ENCODE measurements around the gene SORBS1. TPM values are rescaled to one million over a fixed set of nuclear protein-coding genes. Genes with fewer than 3 reads are reported as not detected.

Gene SORBS1
- total RNA-seq, 1 experiment from 2014 or later = 4.1 TPM

GRCh38 chr10:95558593-95559320 is 2.4 kb downstream of the SORBS1 start:
- Histone ChIP-seq H3F3A (ENCODE audit: low read length, unreplicated experiment) (no peaks in the 10 kb centered on the region), H2AFZ (ENCODE audit: low read length) (no peak overlapping the region), H3K4me1 (ENCODE audit: insufficient read depth, low read length) (no peaks in the 10 kb centered on the region), H3K4me2 (ENCODE audit: low read length) (no peak overlapping the region), H3K4me3 (ENCODE audit: low read length) (no peak overlapping the region), H3K9ac (ENCODE audit: low read length) (no peak overlapping the region), H3K27me3 (ENCODE audit: low read length) (no peaks in the 10 kb centered on the region), H3K9me2 (replicated peaks; ENCODE audit: low read length) (no peaks in the 10 kb centered on the region), H4K20me1 (ENCODE audit: low read length) (no peaks in the 10 kb centered on the region), H3K36me3 (ENCODE audit: low read depth, low read length) (no peaks in the 10 kb centered on the region), H3K27ac (ENCODE audit: low read length) (no peak overlapping the region), H3K79me2 (ENCODE audit: low read length) (no peaks in the 10 kb centered on the region), H3K9me3 (ENCODE audit: low read length) (no peaks in the 10 kb centered on the region)
- DNase-seq (no peak), ATAC-seq (no peak)
- no TSS peak for BruUV-seq (replicated peaks)
- TF ChIP-seq EZH2 (IDR thresholded peaks at IDR 0.05; ENCODE audit: low read length, unreplicated experiment) (no peak), EZH2phosphoT487 (IDR thresholded peaks at IDR 0.05; ENCODE audit: borderline replicate concordance, low read length) (no peak)
- TF ChIP-seq, protein P1, sequence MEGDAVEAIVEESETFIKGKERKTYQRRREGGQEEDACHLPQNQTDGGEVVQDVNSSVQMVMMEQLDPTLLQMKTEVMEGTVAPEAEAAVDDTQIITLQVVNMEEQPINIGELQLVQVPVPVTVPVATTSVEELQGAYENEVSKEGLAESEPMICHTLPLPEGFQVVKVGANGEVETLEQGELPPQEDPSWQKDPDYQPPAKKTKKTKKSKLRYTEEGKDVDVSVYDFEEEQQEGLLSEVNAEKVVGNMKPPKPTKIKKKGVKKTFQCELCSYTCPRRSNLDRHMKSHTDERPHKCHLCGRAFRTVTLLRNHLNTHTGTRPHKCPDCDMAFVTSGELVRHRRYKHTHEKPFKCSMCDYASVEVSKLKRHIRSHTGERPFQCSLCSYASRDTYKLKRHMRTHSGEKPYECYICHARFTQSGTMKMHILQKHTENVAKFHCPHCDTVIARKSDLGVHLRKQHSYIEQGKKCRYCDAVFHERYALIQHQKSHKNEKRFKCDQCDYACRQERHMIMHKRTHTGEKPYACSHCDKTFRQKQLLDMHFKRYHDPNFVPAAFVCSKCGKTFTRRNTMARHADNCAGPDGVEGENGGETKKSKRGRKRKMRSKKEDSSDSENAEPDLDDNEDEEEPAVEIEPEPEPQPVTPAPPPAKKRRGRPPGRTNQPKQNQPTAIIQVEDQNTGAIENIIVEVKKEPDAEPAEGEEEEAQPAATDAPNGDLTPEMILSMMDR (conservative IDR thresholded peaks at IDR 0.05; ENCODE audit: low read depth, low read length) = no peak
- CTCF ChIA-PET = no interaction called here
- intact Hi-C loops (cut with micrococcal nuclease) = no loop called here
- POLR2A ChIA-PET (ENCODE audit: unreplicated experiment) = no interaction called here

GRCh38 chr10:95556994-95557767 is 4.0 kb downstream of the SORBS1 start:
- no peak overlapping the region for H3K4me3 ChIP-seq (ENCODE audit: low read length)
- ATAC-seq (no peak), DNase-seq (no peak)
- ChIA-PET POLR2A (ENCODE audit: unreplicated experiment) (interaction anchor here (0.7 kb wide), 1 partner anchor 43 kb away, joined by 4 read pairs; no protein-coding TSS in a partner anchor), CTCF (no interaction called here)
- H3K9ac ChIP-seq (ENCODE audit: low read length) = no peak overlapping the region
- no peak overlapping the region for H3K27ac ChIP-seq (ENCODE audit: low read length)
- H3F3A ChIP-seq (ENCODE audit: low read length, unreplicated experiment) = no peaks in the 10 kb centered on the region
- H3K27me3 ChIP-seq (ENCODE audit: low read length) = no peaks in the 10 kb centered on the region
- intact Hi-C loops (cut with micrococcal nuclease) = no loop called here
- TF ChIP-seq, protein P1 (conservative IDR thresholded peaks at IDR 0.05; ENCODE audit: low read depth, low read length) = no peak
- no peak for TF ChIP-seq EZH2 (IDR thresholded peaks at IDR 0.05; ENCODE audit: low read length, unreplicated experiment)
- TF ChIP-seq EZH2phosphoT487 (IDR thresholded peaks at IDR 0.05; ENCODE audit: borderline replicate concordance, low read length) = no peak
- peaks cover 6% of the 10 kb centered on the region for H3K4me1 ChIP-seq (ENCODE audit: insufficient read depth, low read length)
- no peaks in the 10 kb centered on the region for H3K9me3 ChIP-seq (ENCODE audit: low read length)
- BruUV-seq (replicated peaks) = no TSS peak
- no peaks in the 10 kb centered on the region for H4K20me1 ChIP-seq (ENCODE audit: low read length)
- no peaks in the 10 kb centered on the region for H3K36me3 ChIP-seq (ENCODE audit: low read depth, low read length)
- no peak overlapping the region for H2AFZ ChIP-seq (ENCODE audit: low read length)
- H3K4me2 ChIP-seq (ENCODE audit: low read length) = no peak overlapping the region
- H3K9me2 ChIP-seq (replicated peaks; ENCODE audit: low read length) = no peaks in the 10 kb centered on the region
- H3K79me2 ChIP-seq (ENCODE audit: low read length) = no peaks in the 10 kb centered on the region

DNA sequence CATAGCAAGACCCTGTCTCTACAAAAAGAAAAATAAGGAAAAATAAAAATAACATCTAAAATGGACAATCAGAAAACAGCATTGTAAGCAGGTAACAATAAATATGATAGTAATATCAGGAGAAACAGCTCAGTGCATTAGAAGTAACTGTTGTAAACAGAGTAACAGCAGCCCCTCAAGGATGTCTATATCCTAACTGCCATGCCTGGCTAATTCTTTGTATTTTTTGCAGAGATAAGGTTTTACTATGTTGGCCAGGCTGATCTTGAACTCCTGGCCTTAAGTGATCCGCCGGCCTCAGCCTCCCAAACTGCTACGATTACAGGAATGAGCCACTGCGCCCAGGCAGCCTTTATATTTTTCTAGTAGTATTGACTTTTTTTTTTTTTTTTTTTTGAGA is 7.5 kb downstream of the SORBS1 start:
- POLR2A ChIA-PET (ENCODE audit: unreplicated experiment) = no interaction called here
- H3K9me2 ChIP-seq (replicated peaks; ENCODE audit: low read length) = no peaks in the 10 kb centered on the region
- H3K79me2 ChIP-seq (ENCODE audit: low read length) = no peaks in the 10 kb centered on the region
- no peak overlapping the region for H3K4me3 ChIP-seq (ENCODE audit: low read length)
- ATAC-seq = no peak
- H2AFZ ChIP-seq (ENCODE audit: low read length) = no peak overlapping the region
- BruUV-seq (replicated peaks) = no TSS peak
- H3K4me2 ChIP-seq (ENCODE audit: low read length) = no peak overlapping the region
- no peaks in the 10 kb centered on the region for H3K9me3 ChIP-seq (ENCODE audit: low read length)
- no peak overlapping the region for H3K9ac ChIP-seq (ENCODE audit: low read length)
- TF ChIP-seq EZH2 (IDR thresholded peaks at IDR 0.05; ENCODE audit: low read length, unreplicated experiment) (no peak), EZH2phosphoT487 (IDR thresholded peaks at IDR 0.05; ENCODE audit: borderline replicate concordance, low read length) (no peak)
- TF ChIP-seq, protein P1 (conservative IDR thresholded peaks at IDR 0.05; ENCODE audit: low read depth, low read length) = no peak
- DNase-seq = no peak
- H3F3A ChIP-seq (ENCODE audit: low read length, unreplicated experiment) = no peaks in the 10 kb centered on the region
- H3K4me1 ChIP-seq (ENCODE audit: insufficient read depth, low read length) = peaks cover 6% of the 10 kb centered on the region
- no peaks in the 10 kb centered on the region for H4K20me1 ChIP-seq (ENCODE audit: low read length)
- no peaks in the 10 kb centered on the region for H3K27me3 ChIP-seq (ENCODE audit: low read length)
- intact Hi-C loops (cut with micrococcal nuclease) = no loop called here
- CTCF ChIA-PET = no interaction called here
- no peaks in the 10 kb centered on the region for H3K36me3 ChIP-seq (ENCODE audit: low read depth, low read length)
- H3K27ac ChIP-seq (ENCODE audit: low read length) = no peak overlapping the region
